ENCODE results near the gene VIL1. TPM values are rescaled to one million over a fixed set of nuclear protein-coding genes. Genes with fewer than 3 reads are reported as not detected.
A peak's percentile ranks its signal among the peaks of the same experiment; 100 is the strongest.

Gene VIL1
- total and polyA plus RNA-seq, 2 of the 13 experiments (the other 11 are each of a cell fraction or from before 2014, with no cell fraction given), result 287 to 301 TPM

DNA sequence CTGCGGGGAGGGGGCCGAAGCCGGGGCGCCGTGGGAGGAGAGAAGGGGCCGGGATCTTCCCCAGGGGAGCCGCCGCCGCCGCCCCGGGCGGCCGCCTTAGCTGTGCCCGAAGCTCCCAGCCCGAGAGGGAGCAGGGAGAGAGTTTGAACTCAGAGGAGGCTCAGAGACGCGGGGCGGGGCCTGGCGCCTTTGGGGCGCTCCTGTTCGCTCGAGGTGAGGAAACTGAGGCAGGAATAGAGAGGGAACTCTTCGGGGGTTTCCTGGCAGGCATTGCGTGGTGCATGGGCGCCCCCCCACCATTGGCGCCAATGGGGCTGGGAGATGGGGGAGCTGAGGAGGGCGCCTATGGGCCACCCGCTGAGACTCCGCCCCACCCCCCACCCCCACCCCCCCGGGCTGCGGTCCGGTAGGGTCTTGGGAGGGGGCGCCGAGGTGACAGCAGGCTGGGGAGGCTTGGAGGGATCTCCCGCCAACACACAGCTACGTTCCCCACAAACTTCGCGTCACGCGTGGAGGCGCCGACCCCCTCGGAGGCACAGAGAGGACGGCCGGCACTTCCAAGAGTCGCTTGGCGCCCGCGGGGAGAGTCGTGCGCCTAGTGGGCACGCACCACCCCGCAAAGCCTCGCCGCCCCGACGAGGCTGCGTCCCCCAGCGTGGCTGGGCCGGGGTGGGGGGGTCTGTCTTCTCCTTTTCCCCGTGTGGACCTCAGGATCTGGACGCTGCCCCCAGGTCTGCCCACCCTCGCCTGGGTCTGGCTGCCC lies 18.6 kb upstream of the VIL1 start (continued):
- TF ChIP-seq, protein P1, sequence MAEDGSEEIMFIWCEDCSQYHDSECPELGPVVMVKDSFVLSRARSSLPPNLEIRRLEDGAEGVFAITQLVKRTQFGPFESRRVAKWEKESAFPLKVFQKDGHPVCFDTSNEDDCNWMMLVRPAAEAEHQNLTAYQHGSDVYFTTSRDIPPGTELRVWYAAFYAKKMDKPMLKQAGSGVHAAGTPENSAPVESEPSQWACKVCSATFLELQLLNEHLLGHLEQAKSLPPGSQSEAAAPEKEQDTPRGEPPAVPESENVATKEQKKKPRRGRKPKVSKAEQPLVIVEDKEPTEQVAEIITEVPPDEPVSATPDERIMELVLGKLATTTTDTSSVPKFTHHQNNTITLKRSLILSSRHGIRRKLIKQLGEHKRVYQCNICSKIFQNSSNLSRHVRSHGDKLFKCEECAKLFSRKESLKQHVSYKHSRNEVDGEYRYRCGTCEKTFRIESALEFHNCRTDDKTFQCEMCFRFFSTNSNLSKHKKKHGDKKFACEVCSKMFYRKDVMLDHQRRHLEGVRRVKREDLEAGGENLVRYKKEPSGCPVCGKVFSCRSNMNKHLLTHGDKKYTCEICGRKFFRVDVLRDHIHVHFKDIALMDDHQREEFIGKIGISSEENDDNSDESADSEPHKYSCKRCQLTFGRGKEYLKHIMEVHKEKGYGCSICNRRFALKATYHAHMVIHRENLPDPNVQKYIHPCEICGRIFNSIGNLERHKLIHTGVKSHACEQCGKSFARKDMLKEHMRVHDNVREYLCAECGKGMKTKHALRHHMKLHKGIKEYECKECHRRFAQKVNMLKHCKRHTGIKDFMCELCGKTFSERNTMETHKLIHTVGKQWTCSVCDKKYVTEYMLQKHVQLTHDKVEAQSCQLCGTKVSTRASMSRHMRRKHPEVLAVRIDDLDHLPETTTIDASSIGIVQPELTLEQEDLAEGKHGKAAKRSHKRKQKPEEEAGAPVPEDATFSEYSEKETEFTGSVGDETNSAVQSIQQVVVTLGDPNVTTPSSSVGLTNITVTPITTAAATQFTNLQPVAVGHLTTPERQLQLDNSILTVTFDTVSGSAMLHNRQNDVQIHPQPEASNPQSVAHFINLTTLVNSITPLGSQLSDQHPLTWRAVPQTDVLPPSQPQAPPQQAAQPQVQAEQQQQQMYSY (CRISPR knock-in tag; IDR thresholded peaks at IDR 0.05), result no peak
- TF ChIP-seq ZNF263 (CRISPR knock-in tag; IDR thresholded peaks at IDR 0.05) (0 out of 2 replicates have a peak, but pooled peaks have one; percentile 3), GATAD1 (CRISPR knock-in tag; IDR thresholded peaks at IDR 0.05) (no peak), POLR2A (IDR thresholded peaks at IDR 0.05; ENCODE audit: insufficient read depth in 1 of 2, low read depth in 2 of 2, low read length in 2 of 2) (peak in 1 of 2 experiments; percentile 77; a peak in 2 of 4 replicates), HIVEP1 (CRISPR knock-in tag; IDR thresholded peaks at IDR 0.05) (peak; percentile 77), SMAD9 (CRISPR knock-in tag; IDR thresholded peaks at IDR 0.05) (no peak), ZNF296 (CRISPR knock-in tag; conservative IDR thresholded peaks at IDR 0.05) (no peak), CBX5 (CRISPR knock-in tag; IDR thresholded peaks at IDR 0.05; ENCODE audit: borderline replicate concordance) (no peak), NKX3-1 (CRISPR knock-in tag; IDR thresholded peaks at IDR 0.05) (0 out of 2 replicates have a peak, but pooled peaks have one; percentile 30), ZNF160 (CRISPR knock-in tag; IDR thresholded peaks at IDR 0.05) (0 out of 2 replicates have a peak, but pooled peaks have one; percentile 52), ZNF30 (CRISPR knock-in tag; IDR thresholded peaks at IDR 0.05) (peak; percentile 59; the same call in 1 of the 2 replicates), ZNF20 (CRISPR knock-in tag; IDR thresholded peaks at IDR 0.05) (peak; percentile 53; the same call in 1 of the 2 replicates), ZNF619 (CRISPR knock-in tag; IDR thresholded peaks at IDR 0.05) (no peak), RELA (CRISPR knock-in tag; IDR thresholded peaks at IDR 0.05) (no peak), ZNF24 (IDR thresholded peaks at IDR 0.05) (no peak), ZNF496 (CRISPR knock-in tag; IDR thresholded peaks at IDR 0.05; ENCODE audit: insufficient replicate concordance) (no peak)
- TF ChIP-seq, protein P2, sequence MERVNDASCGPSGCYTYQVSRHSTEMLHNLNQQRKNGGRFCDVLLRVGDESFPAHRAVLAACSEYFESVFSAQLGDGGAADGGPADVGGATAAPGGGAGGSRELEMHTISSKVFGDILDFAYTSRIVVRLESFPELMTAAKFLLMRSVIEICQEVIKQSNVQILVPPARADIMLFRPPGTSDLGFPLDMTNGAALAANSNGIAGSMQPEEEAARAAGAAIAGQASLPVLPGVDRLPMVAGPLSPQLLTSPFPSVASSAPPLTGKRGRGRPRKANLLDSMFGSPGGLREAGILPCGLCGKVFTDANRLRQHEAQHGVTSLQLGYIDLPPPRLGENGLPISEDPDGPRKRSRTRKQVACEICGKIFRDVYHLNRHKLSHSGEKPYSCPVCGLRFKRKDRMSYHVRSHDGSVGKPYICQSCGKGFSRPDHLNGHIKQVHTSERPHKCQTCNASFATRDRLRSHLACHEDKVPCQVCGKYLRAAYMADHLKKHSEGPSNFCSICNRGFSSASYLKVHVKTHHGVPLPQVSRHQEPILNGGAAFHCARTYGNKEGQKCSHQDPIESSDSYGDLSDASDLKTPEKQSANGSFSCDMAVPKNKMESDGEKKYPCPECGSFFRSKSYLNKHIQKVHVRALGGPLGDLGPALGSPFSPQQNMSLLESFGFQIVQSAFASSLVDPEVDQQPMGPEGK (CRISPR knock-in tag; IDR thresholded peaks at IDR 0.05), result peak; percentile 88
- TF ChIP-seq, protein P3, sequence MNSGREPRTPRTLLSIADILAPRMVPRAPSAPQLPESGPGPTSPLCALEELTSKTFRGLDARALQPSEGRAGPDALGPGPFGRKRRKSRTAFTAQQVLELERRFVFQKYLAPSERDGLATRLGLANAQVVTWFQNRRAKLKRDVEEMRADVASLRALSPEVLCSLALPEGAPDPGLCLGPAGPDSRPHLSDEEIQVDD (CRISPR knock-in tag; IDR thresholded peaks at IDR 0.05; ENCODE audit: borderline replicate concordance), result no peak
- TF ChIP-seq, protein P4, sequence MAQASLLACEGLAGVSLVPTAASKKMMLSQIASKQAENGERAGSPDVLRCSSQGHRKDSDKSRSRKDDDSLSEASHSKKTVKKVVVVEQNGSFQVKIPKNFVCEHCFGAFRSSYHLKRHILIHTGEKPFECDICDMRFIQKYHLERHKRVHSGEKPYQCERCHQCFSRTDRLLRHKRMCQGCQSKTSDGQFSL (CRISPR knock-in tag; IDR thresholded peaks at IDR 0.05), result peak; percentile 93
- TF ChIP-seq, protein P5, sequence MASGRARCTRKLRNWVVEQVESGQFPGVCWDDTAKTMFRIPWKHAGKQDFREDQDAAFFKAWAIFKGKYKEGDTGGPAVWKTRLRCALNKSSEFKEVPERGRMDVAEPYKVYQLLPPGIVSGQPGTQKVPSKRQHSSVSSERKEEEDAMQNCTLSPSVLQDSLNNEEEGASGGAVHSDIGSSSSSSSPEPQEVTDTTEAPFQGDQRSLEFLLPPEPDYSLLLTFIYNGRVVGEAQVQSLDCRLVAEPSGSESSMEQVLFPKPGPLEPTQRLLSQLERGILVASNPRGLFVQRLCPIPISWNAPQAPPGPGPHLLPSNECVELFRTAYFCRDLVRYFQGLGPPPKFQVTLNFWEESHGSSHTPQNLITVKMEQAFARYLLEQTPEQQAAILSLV (CRISPR knock-in tag; IDR thresholded peaks at IDR 0.05; ENCODE audit: borderline replicate concordance), result peak; percentile 54; the same call in 1 of the 2 replicates
- TF ChIP-seq, protein P6, sequence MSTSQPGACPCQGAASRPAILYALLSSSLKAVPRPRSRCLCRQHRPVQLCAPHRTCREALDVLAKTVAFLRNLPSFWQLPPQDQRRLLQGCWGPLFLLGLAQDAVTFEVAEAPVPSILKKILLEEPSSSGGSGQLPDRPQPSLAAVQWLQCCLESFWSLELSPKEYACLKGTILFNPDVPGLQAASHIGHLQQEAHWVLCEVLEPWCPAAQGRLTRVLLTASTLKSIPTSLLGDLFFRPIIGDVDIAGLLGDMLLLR (CRISPR knock-in tag; IDR thresholded peaks at IDR 0.05), result peak; percentile 64

All from HepG2 (cell line).